Right lung (tissue), 10 donors: Measurements from ENCODE around the gene S100A10. TPM values are rescaled to one million over a fixed set of nuclear protein-coding genes. Genes with fewer than 3 reads are reported as not detected.

Source experiments
- DNase-seq, 2 donors: peaks; one replicate each; pipeline ENCODE4 v3.0.0-alpha.2; 2013
- long read RNA-seq, 8 donors: transcript quantifications; one replicate each; lab custom pipeline, GENCODE V29; 2026
- polyA plus RNA-seq, 5 donors: library from polyadenylated mRNA; unstranded; fragments of 120-200 nt; gene quantifications; one replicate each; pipeline versions ENCODE4 v1.2.1 to v1.2.3, GENCODE V29; 2013; ENCODE audit warnings: inconsistent platforms in 1 of 5, low replicate concordance in 1 of 5; ENCODE audit not compliant: insufficient read length in 5 of 5, insufficient read depth in 1 of 5

S100A10 gene, protein sequence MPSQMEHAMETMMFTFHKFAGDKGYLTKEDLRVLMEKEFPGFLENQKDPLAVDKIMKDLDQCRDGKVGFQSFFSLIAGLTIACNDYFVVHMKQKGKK
- 100 to 1,000 TPM; 395 to 598 (median 451) TPM for polyA plus RNA-seq
- long read RNA-seq, donor 1, transcript S100A10-202 (3 exons, 1,202 nt): major isoform, 437 of 681 reads
- long read RNA-seq, donor 1, partial matches to known transcripts: 232 of 681 reads
- long read RNA-seq, donor 1, other reads (novel, unspliced or antisense): 12 of 681 reads
- long read RNA-seq, donor 2, transcript S100A10-202 (3 exons, 1,202 nt): major isoform, 251 of 346 reads
- long read RNA-seq, donor 2, partial matches to known transcripts: 89 of 346 reads
- long read RNA-seq, donor 2, other reads (novel, unspliced or antisense): 6 of 346 reads
- long read RNA-seq, donor 3, transcript S100A10-202 (3 exons, 1,202 nt): major isoform, 316 of 507 reads
- long read RNA-seq, donor 3, partial matches to known transcripts: 173 of 507 reads
- long read RNA-seq, donor 3, other reads (novel, unspliced or antisense): 17 of 507 reads
- long read RNA-seq, donor 4, transcript S100A10-202 (3 exons, 1,202 nt): major isoform, 194 of 303 reads
- long read RNA-seq, donor 4, partial matches to known transcripts: 109 of 303 reads
- long read RNA-seq, donor 4, other reads (novel, unspliced or antisense): 0 of 303 reads
- long read RNA-seq, donor 5, transcript S100A10-202 (3 exons, 1,202 nt): major isoform, 452 of 656 reads
- long read RNA-seq, donor 5, partial matches to known transcripts: 194 of 656 reads
- long read RNA-seq, donor 5, other reads (novel, unspliced or antisense): 9 of 656 reads
- long read RNA-seq, donor 6, transcript S100A10-202 (3 exons, 1,202 nt): major isoform, 476 of 722 reads
- long read RNA-seq, donor 6, partial matches to known transcripts: 239 of 722 reads
- long read RNA-seq, donor 6, other reads (novel, unspliced or antisense): 7 of 722 reads
- long read RNA-seq, donor 7, transcript S100A10-202 (3 exons, 1,202 nt): major isoform, 183 of 275 reads
- long read RNA-seq, donor 7, partial matches to known transcripts: 92 of 275 reads
- long read RNA-seq, donor 7, other reads (novel, unspliced or antisense): 0 of 275 reads
- long read RNA-seq, donor 8, transcript S100A10-202 (3 exons, 1,202 nt): major isoform, 105 of 157 reads
- long read RNA-seq, donor 8, partial matches to known transcripts: 52 of 157 reads
- long read RNA-seq, donor 8, other reads (novel, unspliced or antisense): 0 of 157 reads

DNA sequence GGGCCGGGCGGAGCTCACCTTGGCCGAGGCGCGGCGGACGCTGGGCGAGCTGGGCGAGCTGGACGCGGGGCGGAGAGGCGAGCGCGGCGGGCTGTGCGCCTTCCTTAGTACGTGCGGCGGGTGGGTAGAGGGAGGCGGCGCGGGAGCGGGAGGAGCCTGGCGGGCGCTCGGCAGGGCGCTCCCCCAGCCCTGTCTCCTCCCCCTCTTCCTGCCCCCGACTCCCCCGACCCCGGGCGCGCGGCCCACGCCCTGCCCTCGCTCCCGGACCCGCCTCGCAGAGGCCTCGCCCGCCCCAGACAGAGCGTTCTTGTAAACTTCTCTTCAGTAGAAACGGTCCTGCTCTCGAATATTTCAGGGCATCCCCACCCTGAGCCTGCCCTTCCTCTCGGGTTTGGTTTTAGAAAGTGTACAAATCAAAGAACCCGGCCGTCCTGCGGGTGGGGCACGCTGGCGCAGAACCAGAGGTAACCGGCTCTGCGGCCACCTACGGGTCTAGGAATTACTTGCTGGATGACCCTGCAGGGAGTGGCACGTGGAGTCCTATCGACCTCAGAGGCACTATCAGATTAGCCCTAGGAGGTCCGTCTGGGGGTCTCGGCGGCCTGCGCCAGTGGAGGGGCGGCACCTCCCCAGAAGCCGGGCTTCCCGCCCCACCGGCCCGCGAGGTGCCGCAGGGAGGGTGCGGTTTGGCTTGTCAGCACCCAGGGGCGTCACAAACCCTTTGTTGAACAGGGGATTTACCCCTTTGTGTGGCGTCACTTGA lies at the start of gene S100A10:
TSS of gene S100A10 (minus strand) at position 126 of the 763 bp plus-strand sequence. CDS start 7,629 bp downstream, outside the sequence.
- peak; percentile 75 to 80 for DNase-seq

DNA sequence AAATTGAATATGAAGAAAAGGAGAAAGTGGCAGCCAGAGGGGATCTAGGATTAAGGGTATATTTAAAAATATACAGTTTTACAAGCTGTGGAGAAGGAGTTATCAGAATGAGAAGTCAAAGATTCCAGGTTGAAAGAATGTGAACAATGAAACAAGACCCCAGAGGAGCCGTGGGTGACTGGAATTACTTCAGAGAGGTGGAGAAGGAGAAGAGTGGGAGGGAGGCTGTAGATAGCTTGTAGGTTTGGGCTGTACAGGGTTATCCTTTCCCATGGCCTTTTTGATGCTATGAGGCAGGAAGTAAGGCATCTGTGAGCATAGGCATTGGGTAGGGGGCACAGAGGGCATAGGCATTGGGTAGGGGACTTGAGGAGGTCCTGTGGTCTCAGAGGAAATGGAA lies 48.4 kb upstream of the S100A10 start:
- no peak for DNase-seq

DNA sequence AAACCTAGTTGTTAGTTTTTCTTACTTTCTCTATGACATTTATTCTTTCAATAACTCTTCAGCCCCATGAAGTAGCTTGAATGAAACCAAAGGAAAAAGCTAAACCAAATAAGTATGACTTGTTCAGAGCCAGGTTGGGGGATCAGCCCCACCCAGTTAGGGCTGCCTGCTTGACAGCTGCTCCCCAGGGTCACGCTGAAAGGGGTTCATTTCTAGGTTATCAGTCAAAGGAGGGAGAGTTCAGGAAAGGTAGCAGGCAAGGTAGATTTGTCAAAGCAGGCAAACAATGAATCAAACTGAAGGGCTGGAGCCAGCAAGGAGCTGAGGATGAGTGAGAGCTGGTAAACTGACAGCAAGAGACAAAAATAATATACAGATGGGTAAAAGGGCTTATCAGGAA lies 46.2 kb upstream of the S100A10 start:
- DNase-seq: no peak

DNA sequence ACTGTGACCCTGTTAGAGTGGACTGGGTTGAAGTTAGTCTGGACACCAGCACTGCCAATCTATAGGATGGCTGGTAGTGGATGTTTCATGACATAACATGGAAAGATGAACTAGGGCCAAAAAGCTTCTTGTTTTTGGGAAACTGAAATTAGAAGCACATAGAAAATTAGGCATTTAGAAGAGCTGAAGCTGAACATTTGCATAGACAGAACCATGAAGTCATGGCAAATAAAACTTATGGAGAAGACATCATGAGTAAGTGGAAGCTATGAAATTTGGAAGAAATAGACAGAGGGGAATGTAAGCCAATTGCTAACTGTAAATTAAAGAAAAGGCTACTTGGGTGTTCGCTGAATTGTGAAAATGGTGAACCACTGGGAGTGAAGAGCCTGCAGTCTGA lies 45.8 kb upstream of the S100A10 start:
- no peak for DNase-seq

DNA sequence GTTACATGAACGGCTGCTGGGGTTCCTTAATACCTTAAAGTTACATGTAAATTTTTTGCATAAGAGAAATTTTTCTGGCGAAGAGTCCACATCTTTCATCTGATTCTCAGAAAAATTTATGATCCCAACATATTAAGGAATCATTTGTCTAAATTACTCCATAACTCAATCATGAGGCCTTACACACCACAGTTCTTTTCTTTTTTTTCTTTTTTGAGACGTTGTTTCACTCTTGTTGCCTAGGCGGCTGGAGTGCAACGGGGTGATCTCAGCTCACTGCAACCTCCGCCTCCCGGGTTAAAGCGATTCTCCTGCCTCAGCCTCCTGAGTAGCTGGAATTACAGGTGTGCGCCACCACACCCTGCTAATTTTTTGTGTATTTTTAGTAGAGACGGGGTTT lies 45.2 kb upstream of the S100A10 start:
- no peak for DNase-seq

DNA sequence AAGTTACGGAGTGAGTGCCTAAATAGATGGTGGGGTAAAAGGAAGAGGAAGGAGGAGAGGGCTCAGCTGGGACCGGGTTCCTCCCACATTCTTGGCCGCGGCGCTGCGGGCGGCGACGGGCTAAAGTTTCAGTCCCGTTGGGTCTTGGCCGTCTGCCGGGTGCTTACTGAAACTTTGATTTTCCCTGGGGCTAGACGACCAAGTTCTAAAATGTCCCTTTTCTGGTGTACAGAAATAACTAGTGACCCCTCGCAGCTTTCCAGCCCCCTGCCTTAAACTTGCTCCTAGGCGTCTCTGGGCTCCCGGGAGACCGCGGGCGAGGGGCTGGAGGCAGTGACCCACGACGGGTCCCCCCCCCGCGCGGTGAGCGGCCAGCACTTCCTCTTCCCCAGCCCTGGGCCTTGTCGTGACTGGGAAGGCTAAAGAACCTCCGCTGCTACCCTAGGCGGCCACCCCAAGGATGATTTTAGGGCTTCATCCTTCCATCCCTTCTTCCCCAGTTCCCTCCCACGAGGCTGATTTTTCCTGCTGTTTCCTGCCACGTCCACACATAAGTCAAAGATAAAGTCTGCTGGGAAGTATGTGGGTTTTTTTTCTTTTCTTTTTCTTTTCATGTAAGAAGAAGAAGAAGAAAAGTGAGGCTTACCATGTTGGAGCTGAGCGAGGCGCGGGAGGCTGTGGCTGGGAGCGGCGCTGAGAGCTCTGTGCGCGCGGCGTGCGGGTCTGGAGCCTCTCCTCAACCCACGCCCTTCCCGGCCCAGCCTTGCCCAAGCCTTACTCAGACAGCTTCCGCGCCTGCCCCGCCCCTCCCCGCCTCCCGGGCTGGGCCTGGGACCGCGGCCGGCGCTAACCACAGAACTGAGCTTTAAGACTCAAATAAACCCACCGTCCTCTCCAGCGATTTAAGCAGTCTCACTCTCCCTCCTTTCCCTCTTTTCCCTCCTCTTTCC lies 42.9 kb upstream of the S100A10 start, which contains the start of gene S100A11:
TSS of gene S100A11 (minus strand) at position 738 of the 950 bp plus-strand sequence. CDS start at position 649, 89 bp downstream.
- peak; percentile 78 to 79 for DNase-seq

DNA sequence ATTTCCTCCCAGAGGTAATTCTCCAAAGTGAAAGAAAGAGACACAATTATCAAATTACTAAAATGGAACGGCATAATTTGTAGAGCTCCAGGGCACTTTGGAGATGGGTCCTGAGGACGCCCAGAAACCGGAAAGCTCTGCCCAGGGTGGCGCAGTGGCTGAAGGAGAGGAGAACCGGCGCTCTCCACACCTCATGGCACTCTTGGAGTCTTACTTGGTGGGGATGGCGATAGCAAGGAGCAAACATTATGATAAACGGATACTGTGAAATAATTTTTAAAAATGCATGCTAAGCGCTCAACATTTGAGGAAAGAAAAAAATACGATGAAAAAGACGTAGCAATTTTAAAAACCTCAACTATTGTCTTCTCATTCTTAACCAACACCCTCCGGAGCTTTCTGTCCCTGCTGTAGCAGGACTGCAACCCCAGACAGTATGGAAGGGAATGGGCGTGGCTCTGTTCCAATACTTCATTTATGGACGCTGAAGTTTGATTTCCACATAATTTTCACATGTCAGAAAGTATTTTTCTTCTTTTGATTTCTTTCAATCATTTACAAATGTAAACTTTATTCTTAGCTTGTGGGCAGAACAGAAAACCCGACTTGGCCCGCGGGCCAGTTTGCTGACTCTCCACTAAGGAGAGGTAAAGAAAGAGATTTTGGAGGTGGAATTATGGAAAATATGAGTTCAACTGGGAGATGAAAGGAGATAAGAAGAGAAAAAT lies 42.0 kb upstream of the S100A10 start:
- no peak for DNase-seq

DNA sequence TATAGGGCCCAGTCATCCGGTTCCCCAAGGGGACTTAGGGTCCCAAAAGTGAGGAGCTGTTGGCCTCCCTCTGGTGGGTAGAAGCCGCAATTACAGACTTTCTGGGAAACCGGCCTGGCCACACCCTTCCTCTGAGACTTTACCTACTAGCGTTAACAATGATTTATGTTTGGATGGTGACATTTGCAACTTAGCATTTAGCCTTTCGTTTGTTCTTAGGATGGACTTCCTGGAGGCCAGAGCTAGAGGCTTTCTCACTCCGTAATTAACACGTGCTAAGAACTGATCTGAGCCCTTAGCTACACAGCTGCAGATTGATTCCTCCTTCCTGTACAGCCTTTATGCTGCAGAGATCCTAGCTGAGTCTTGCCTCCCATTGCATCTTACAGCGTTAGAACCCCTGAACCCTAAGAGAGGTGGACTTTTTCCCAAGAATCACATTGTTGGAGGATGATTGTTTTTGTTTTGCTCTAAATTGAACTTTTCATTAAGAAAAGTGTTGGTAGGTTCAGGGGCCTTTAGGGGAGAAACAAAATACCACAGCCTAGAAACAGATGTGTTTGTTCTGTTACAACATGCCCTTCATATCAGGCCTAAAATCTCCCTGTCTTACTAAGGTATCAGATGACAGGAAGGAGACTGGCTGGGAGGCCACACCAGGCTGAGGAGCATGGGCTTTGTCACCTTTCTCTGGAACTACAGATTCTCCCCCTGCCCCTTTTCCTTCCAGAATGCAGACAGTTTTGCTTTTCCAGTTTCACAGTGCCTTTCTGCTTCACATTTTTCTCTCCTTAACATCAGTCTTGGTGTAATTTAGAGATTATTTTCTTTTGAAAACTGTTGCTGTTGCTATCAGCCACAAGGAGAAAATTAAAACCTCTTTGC lies 41.2 kb upstream of the S100A10 start:
- peak in 1 of 2 donors; percentile 41 for DNase-seq

DNA sequence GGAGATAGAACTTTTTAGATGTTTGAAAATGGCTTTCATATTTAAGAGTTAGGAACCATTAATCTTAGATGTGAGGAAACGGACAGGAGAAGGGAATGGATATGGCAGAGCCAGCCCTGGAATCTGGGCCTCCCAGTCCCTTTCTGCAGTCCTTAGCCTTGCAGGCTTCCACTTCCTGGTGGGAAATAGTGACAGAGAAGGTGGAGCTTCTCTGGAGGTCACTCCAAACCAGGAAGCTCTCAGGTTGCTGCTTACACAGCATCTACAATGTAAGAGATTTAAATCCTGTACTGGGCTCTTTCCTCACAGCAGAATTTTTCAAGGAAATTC lies 40.6 kb upstream of the S100A10 start:
- no peak for DNase-seq

DNA sequence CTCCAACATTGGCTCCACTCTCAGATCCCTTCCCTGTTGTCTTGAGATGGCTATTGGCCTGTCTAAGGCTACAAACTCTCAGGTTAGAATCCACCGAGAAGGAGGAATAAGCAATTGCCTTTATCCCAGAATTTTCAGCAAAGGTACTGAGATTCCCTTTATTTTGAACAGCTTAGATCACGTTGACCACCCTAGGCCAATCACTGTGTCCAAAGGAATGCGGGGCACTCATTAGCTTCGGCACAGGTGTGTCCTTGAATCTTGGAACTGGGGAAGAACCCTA lies 36.2 kb upstream of the S100A10 start:
- no peak for DNase-seq

DNA sequence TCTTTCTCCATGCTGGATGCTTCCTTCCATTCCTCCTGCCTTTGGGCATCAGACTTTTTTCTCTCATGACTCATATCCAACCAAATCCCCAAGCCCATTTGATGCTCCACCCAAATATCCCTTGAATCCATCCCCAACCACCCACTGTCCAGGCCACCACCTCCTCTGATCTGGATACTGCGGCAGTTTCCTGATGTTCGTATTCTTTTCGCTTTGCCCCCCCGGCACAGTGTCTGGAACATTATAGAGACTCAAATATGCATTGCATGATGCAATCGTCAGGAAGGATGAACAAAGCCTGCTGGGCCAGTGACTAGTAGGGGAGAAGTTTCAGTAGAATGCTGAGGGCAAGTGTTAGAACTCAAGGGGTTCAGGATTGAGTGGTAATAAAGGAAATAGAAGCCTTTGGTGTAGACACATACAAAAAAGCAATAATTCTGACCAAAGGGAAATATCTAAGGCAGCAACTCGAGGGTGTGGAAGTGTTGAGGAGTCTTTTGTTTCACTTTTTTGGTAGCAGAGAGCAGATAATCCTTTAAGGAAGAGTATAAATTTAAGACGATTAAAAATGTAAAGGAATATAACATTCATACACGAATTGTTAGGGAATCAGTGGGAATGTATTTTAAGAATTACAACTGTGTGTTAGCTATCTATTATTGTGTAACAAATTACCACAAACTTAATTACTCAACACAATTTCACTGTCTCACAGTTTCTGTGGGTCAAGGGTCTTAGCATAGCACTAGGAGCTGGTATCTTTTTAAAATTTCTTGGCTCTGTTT lies 35.7 kb upstream of the S100A10 start:
- no peak for DNase-seq

DNA sequence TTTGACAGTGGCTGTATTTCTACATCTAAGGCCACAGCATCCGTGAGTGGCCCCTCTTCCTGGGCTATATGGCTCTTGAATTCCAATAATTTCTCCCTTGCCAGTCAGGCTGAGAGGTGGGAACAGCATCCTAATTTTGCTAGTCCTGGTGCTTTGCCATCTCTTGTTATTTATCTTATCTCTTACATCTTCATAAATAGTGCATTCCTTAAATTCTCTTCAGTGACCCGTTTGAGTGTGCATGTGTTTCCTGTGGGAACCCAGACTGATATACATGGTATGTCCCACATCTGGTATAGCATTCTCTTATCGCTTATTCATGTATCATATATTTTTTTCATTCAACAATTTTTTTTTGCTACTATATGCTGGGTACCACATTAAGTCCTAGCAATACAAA lies 33.2 kb upstream of the S100A10 start:
- DNase-seq: no peak

DNA sequence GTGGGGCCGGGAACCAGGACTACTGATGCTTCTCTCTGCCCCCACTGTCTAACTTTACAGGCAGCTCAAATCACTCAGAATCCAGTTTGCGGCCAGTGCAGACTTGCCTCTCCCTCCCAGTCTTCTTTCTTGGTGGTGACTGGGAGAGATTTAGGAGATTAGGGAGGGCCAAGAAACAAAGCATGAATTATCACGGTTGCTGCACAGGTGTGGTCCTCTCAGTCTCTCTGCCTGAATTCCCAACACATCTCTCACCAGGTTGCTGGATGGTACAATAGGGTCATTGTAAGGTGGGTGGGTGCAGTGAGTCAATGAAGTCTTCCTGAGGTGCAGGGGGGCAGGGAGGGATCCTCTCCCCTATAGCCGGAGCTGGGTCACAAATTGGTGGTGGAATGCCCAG lies 30.6 kb upstream of the S100A10 start:
- no peak for DNase-seq

DNA sequence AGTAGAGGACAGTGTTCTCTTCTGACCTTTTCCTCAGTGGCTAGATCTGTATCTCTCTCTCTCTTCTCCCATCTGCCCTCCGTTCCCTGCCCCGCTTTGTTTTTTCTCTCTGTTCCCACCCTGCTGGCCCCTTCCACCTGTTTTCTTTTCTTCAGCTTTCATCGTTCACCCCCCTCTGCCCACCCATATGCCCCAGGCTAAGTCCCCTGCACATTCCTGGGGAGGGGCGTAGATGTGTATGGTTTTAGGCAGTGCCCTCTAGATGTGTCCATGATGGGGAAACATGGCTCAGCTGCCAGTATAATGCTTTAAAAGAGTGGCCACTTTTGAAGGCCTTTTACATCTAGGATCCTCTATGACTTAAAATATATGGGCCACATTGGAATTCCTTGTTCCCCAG lies 29.6 kb upstream of the S100A10 start:
- DNase-seq: no peak

DNA sequence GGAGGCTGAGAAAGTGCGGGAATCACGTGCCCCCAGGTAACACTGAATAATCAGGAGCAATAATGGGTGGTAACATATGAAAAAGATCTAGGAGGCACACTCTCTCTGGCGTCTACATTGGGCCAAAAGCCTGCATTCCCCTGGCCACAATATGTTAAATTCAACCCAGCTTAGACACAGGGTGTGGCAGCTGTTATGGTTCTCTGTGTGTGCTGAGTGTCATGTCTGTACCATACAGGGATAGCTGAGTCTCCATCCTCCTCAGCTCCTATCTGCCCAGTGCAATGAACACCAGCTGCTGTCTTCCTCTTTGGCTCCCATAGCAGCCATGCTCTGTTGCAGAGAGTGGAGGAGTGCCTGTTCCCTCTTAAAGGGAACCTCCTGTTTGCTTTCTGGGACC lies 28.8 kb upstream of the S100A10 start:
- DNase-seq: no peak

DNA sequence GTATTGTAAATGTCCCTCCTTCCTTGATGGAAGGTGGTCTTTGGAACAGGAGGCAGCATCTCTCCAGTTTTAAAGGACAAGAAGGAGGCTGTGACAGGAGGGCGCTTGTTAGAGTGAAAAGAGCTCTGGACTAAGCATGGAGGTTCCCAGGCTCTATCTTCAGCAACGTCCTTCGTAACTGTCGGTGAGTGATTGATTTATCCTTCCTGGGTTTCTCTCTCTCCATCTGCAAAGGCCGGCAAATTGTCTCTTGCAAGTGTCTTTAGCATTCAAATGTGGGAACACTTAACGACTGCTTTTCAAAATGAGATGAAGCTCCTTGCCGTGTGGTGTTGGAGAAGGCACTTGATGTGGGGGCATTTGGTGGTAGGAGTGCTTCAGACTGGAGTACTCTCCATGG lies 27.9 kb upstream of the S100A10 start:
- DNase-seq: no peak

DNA sequence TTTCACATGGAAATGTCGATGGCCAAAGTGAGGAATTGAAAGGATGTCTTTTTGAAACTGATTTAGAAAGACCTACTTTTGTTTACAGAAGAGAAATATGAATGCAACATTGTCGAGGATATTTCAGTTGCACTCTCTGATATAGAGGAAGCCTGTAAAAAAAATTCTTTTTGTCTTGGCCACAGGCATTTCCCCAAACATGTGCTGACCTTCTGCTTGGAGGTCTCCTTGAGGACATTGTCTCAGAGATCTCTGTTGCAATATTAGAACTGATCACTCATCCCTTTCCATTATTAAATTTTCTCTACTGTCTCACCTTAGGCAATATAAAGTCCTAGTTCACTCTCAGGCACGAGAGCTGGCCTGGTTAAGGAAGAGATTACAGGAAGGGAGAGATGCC lies 27.2 kb upstream of the S100A10 start:
- DNase-seq: no peak

DNA sequence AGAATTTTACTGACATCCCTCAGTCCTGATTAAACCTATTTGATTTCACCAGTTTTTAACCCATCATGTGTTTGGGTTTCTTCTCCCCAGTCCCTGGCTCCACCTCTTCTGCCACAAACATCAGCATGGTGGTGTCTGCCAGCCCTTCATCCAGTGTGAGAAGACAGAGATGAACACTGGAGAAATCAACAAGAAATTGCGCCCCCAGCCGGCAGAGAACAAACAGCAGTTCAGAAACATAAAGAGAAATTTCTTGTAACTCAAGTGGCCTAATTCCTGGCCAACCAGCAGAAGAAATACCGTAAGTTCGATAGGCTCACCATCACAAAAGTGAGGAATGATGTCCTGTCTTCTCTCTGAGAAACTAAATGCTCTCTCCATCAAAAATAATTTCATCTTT lies 24.9 kb upstream of the S100A10 start:
- no peak for DNase-seq
